SIG-M5 treated with dmso at 0.1 percent for 504 hours (cell line): ENCODE data around the gene MBD6.

Source experiments
- DNase-seq: peaks from one replicate; lab custom pipeline; 2025; ENCODE audit not compliant: unreplicated experiment; lab: John Stamatoyannopoulos, UW

MBD6 gene

GRCh38 chr12:57527184-57527583 is 4.6 kb downstream of the MBD6 start:
- no peak for DNase-seq

- no peak for DNase-seq
Observed at GRCh38 chr12:57528176-57528575, 5.6 kb downstream of the MBD6 start.

- no peak for DNase-seq
Observed at GRCh38 chr12:57528831-57529555, 6.4 kb downstream of the MBD6 start.

GRCh38 chr12:57529831-57530230 is 7.2 kb downstream of the MBD6 start:
- DNase-seq, result no peak

- DNase-seq, result no peak
Observed at GRCh38 chr12:57530396-57531142, 7.9 kb downstream of the MBD6 start.

GRCh38 chr12:57531836-57532235 is 9.2 kb downstream of the MBD6 start:
- no peak for DNase-seq

GRCh38 chr12:57533108-57533507 is 10.5 kb downstream of the MBD6 start:
- DNase-seq, result no peak

- DNase-seq, result no peak
Observed at GRCh38 chr12:57534250-57534649, 11.6 kb downstream of the MBD6 start.

- DNase-seq, result no peak
Observed at GRCh38 chr12:57534991-57535543, 12.4 kb downstream of the MBD6 start.

GRCh38 chr12:57535764-57536596 is 13.4 kb downstream of the MBD6 start:
- no peak for DNase-seq

GRCh38 chr12:57536597-57536942 is 13.9 kb downstream of the MBD6 start:
- no peak for DNase-seq

GRCh38 chr12:57539134-57539768 is 16.6 kb downstream of the MBD6 start:
- DNase-seq, result no peak

GRCh38 chr12:57541001-57541400 is 18.4 kb downstream of the MBD6 start:
- no peak for DNase-seq

- no peak for DNase-seq
Observed at GRCh38 chr12:57541717-57542116, 19.1 kb downstream of the MBD6 start.

- DNase-seq, result no peak
Observed at GRCh38 chr12:57543581-57543980, 21.0 kb downstream of the MBD6 start.

- no peak for DNase-seq
Observed at GRCh38 chr12:57545809-57546437, 23.3 kb downstream of the MBD6 start.

- DNase-seq, result peak; percentile 100
Observed at GRCh38 chr12:57546438-57547287, 24.0 kb downstream of the MBD6 start, which contains the start of gene DCTN2. DCTN2 (minus strand) TSS chr12:57547192; CDS start chr12:57547063, 129 bp downstream.

GRCh38 chr12:57547288-57548012 is 24.8 kb downstream of the MBD6 start:
- no peak for DNase-seq

GRCh38 chr12:57548013-57548315 is 25.3 kb downstream of the MBD6 start:
- no peak for DNase-seq
